Trophoblast cell (in vitro differentiated cells and primary cell): ENCODE results near the gene SPAG5.
"Not testable (repeated sequence)": the region's sequence is repeated elsewhere in the genome, so short reads cannot be mapped to it uniquely, and the experiment has no call there.

ENCODE experiments used
- DNase-seq, 2 donors: peaks; one replicate each; pipeline ENCODE4 v3.0.0-alpha.2; 2016
- H2AFZ ChIP-seq: 2 replicates; pipeline ENCODE4 v1.6.1; 2013; ENCODE audit warnings: low read length, moderate library complexity, mild to moderate bottlenecking; ENCODE audit not compliant: insufficient read depth, poor library complexity
- H2AK5ac ChIP-seq: 2 replicates; pipeline ENCODE4 v1.6.1; 2013; ENCODE audit warnings: mild to moderate bottlenecking, low read length
- H2BK120ac ChIP-seq: 2 replicates; pipeline ENCODE4 v1.6.1; 2013; ENCODE audit warnings: low read length, mild to moderate bottlenecking, moderate library complexity; ENCODE audit not compliant: insufficient read depth, poor library complexity
- H2BK12ac ChIP-seq: 2 replicates; pipeline ENCODE4 v1.6.1; 2013; ENCODE audit warnings: mild to moderate bottlenecking, low read length, moderate library complexity
- H2BK5ac ChIP-seq: 2 replicates; pipeline ENCODE4 v1.6.1; 2013; ENCODE audit warnings: low read length, low read depth, moderate library complexity, mild to moderate bottlenecking; ENCODE audit not compliant: poor library complexity
- H3K14ac ChIP-seq: 2 replicates; pipeline ENCODE4 v1.6.1; 2013; ENCODE audit warnings: mild to moderate bottlenecking, low read length
- H3K18ac ChIP-seq: 2 replicates; pipeline ENCODE4 v1.6.1; 2013; ENCODE audit warnings: mild to moderate bottlenecking, low read length
- H3K23ac ChIP-seq: 2 replicates; pipeline ENCODE4 v1.6.1; 2013; ENCODE audit warnings: low read length
- H3K27ac ChIP-seq: 2 replicates; pipeline ENCODE4 v1.5.1; 2013; ENCODE audit warnings: low read depth, mild to moderate bottlenecking, inconsistent platforms, low read length, moderate library complexity
- H3K27me3 ChIP-seq: 2 replicates; pipeline ENCODE4 v1.6.1; 2013; ENCODE audit warnings: inconsistent platforms, mild to moderate bottlenecking, low read length, moderate library complexity; ENCODE audit not compliant: insufficient read depth
- H3K36me3 ChIP-seq, 2 experiments: 1 replicate in 1 of 2; 2 replicates in 1 of 2; pipeline ENCODE4 v1.6.1; 2013; ENCODE audit warnings: low read length in 2 of 2, mild to moderate bottlenecking in 2 of 2, moderate library complexity in 1 of 2; ENCODE audit not compliant: insufficient read depth in 2 of 2, control insufficient read depth in 1 of 2
- H3K4ac ChIP-seq: 2 replicates; pipeline ENCODE4 v1.6.1; 2013; ENCODE audit warnings: low read depth, mild to moderate bottlenecking, low read length, moderate library complexity
- H3K4me1 ChIP-seq, 2 experiments: 1 replicate in 1 of 2; 2 replicates in 1 of 2; pipeline ENCODE4 v1.6.1; 2013; ENCODE audit warnings: low read length in 2 of 2, mild to moderate bottlenecking in 2 of 2, moderate library complexity in 1 of 2; ENCODE audit not compliant: insufficient read depth in 2 of 2, control insufficient read depth in 1 of 2
- H3K4me2 ChIP-seq: 2 replicates; pipeline ENCODE4 v1.6.1; 2013; ENCODE audit warnings: inconsistent platforms, mild to moderate bottlenecking, low read length, moderate library complexity
- H3K4me3 ChIP-seq: 2 replicates; pipeline ENCODE4 v1.5.1; 2013; ENCODE audit warnings: mild to moderate bottlenecking, low read depth, low read length, inconsistent platforms
- H3K79me1 ChIP-seq: one replicate; pipeline ENCODE4 v1.6.1; 2013; ENCODE audit warnings: low read length
- H3K79me2 ChIP-seq: 2 replicates; pipeline ENCODE4 v1.6.1; 2013; ENCODE audit warnings: low read length, mild to moderate bottlenecking; ENCODE audit not compliant: control insufficient read depth, insufficient read depth, poor library complexity
- H3K9ac ChIP-seq: 2 replicates; pipeline ENCODE4 v1.6.1; 2013; ENCODE audit warnings: mild to moderate bottlenecking, low read length
- H3K9me3 ChIP-seq: 2 replicates; pipeline ENCODE4 v1.6.1; 2013; ENCODE audit warnings: low read depth, mild to moderate bottlenecking, control low read depth, inconsistent platforms, low read length; ENCODE audit not compliant: insufficient read depth
- H4K12ac ChIP-seq: 2 replicates; pipeline ENCODE4 v1.6.1; 2013; ENCODE audit warnings: low read depth, mild to moderate bottlenecking, low read length, moderate library complexity
- H4K8ac ChIP-seq: 2 replicates; pipeline ENCODE4 v1.6.1; 2013; ENCODE audit warnings: low read depth, mild to moderate bottlenecking, low read length, moderate library complexity
- H4K91ac ChIP-seq: one replicate; pipeline ENCODE4 v1.6.1; 2013; ENCODE audit warnings: low read depth, mild to moderate bottlenecking, low read length, moderate library complexity
- WGBS: extraction: QIAGEN DNeasy Blood & Tissue Kit; methylation state at CpG from one replicate; pipeline ENCODE4 v1.1.7; 2013; ENCODE audit warnings: missing lambda C conversion rate; ENCODE audit not compliant: insufficient read length, insufficient coverage; ENCODE audit errors: extremely low coverage; 5-methylcytosine and 5-hydroxymethylcytosine counted together

Gene SPAG5

GRCh38 chr17:28604031-28604430 is 5.2 kb upstream of the SPAG5 start:
- not testable (repeated sequence) for H4K91ac ChIP-seq, H3K79me1 ChIP-seq, H3K4me2 ChIP-seq, H3K18ac ChIP-seq, H3K4me1 ChIP-seq, H2AFZ ChIP-seq, H3K36me3 ChIP-seq, H4K8ac ChIP-seq, H3K27ac ChIP-seq, H3K4ac ChIP-seq, H2AK5ac ChIP-seq, H2BK5ac ChIP-seq, H2BK12ac ChIP-seq, H3K9ac ChIP-seq, DNase-seq, H2BK120ac ChIP-seq, H3K23ac ChIP-seq, H3K4me3 ChIP-seq, H3K9me3 ChIP-seq, H3K79me2 ChIP-seq, H3K14ac ChIP-seq, H4K12ac ChIP-seq, H3K27me3 ChIP-seq
- no CpG with 5 or more reads among the region's 31 CpGs for whole genome bisulfite sequencing

- Histone ChIP-seq H3K4ac (no peak overlapping the region), H2BK5ac (peak overlapping the region; percentile 2), H2AFZ (peak overlapping the region; percentile 61), H3K9ac (peak overlapping the region; percentile 42), H3K4me3 (peak overlapping the region; percentile 69), H2BK120ac (no peak overlapping the region), H3K14ac (peak overlapping the region; percentile 15), H4K12ac (peak overlapping the region; percentile 15), H3K9me3 (no peaks in the 10 kb centered on the region), H3K79me2 (peaks cover 5% of the 10 kb centered on the region), H3K23ac (no peak overlapping the region), H3K27ac (peak overlapping the region; percentile 51), H3K27me3 (no peaks in the 10 kb centered on the region), H3K4me2 (peak overlapping the region; percentile 63), H3K36me3 (peaks cover 0 to 4% of the 10 kb centered on the region in 2 experiments), H3K79me1 (peaks cover 6% of the 10 kb centered on the region), H3K4me1 (peaks cover 0 to 12% of the 10 kb centered on the region in 2 experiments), H2BK12ac (no peak overlapping the region), H4K91ac (peak overlapping the region; percentile 4), H3K18ac (no peak overlapping the region), H2AK5ac (no peak overlapping the region), H4K8ac (peak overlapping the region; percentile 40)
- peak; percentile 72 to 92 for DNase-seq
- WGBS: no CpG with 5 or more reads among the region's 40 CpGs
Observed at GRCh38 chr17:28599311-28600184, 723 bp upstream of the SPAG5 start.

GRCh38 chr17:28598389-28598788 is 436 bp downstream of the SPAG5 start:
- peak overlapping the region; percentile 90 for H2AFZ ChIP-seq
- peak overlapping the region; percentile 71 for H4K12ac ChIP-seq
- peak overlapping the region; percentile 49 for H2BK120ac ChIP-seq
- no CpG with 5 or more reads among the region's 17 CpGs for WGBS
- peak overlapping the region; percentile 8 for H3K27ac ChIP-seq
- peak overlapping the region; percentile 65 for H4K91ac ChIP-seq
- H3K4ac ChIP-seq: peak overlapping the region; percentile 47
- no peaks in the 10 kb centered on the region for H3K27me3 ChIP-seq
- peaks cover under 1 to 5% of the 10 kb centered on the region in 2 experiments for H3K36me3 ChIP-seq
- H2BK5ac ChIP-seq: peak overlapping the region; percentile 13
- H3K4me3 ChIP-seq: peak overlapping the region; percentile 77
- H3K9me3 ChIP-seq: no peaks in the 10 kb centered on the region
- H3K4me1 ChIP-seq: peaks cover 0 to 12% of the 10 kb centered on the region in 2 experiments
- no peak overlapping the region for H2AK5ac ChIP-seq
- H4K8ac ChIP-seq: peak overlapping the region; percentile 63
- H3K18ac ChIP-seq: peak overlapping the region; percentile 58
- no peak overlapping the region for H3K23ac ChIP-seq
- no peak overlapping the region for H2BK12ac ChIP-seq
- peak overlapping the region; percentile 66 for H3K9ac ChIP-seq
- peak overlapping the region; percentile 63 for H3K4me2 ChIP-seq
- peaks cover 5% of the 10 kb centered on the region for H3K79me2 ChIP-seq
- DNase-seq: no peak
- H3K14ac ChIP-seq: peak overlapping the region; percentile 47
- peaks cover 6% of the 10 kb centered on the region for H3K79me1 ChIP-seq

GRCh38 chr17:28597606-28598383 is 1.0 kb downstream of the SPAG5 start:
- H4K8ac ChIP-seq: peak overlapping the region; percentile 63
- H2AK5ac ChIP-seq: no peak overlapping the region
- WGBS: no CpG with 5 or more reads among the region's 5 CpGs

More at GRCh38 chr17:28597606-28598383, 1.0 kb downstream of the SPAG5 start:
- Histone ChIP-seq H3K79me2 (peaks cover 5% of the 10 kb centered on the region), H3K4ac (no peak overlapping the region), H3K36me3 (peaks cover 4 to 7% of the 10 kb centered on the region in 2 experiments), H4K12ac (no peak overlapping the region), H3K9ac (no peak overlapping the region), H2BK5ac (no peak overlapping the region), H3K23ac (no peak overlapping the region), H3K18ac (no peak overlapping the region), H2BK12ac (no peak overlapping the region), H3K4me3 (peak overlapping the region; percentile 77), H3K27ac (no peak overlapping the region), H4K91ac (peak overlapping the region; percentile 65), H3K79me1 (peaks cover 6% of the 10 kb centered on the region), H3K27me3 (no peaks in the 10 kb centered on the region), H3K4me1 (peaks cover 0 to 12% of the 10 kb centered on the region in 2 experiments), H3K9me3 (no peaks in the 10 kb centered on the region), H3K4me2 (peak overlapping the region; percentile 63), H2BK120ac (no peak overlapping the region), H2AFZ (no peak overlapping the region), H3K14ac (no peak overlapping the region)
- no peak for DNase-seq
